ENCODE results near the gene GRIK4. TPM values are rescaled to one million over a fixed set of nuclear protein-coding genes. Genes with fewer than 3 reads are reported as not detected.

GRIK4 gene
- total RNA-seq, result under 1 TPM; 0.05 to 0.30 (median 0.11) TPM

GRCh38 chr11:120511116-120511819, at the start of gene GRIK4:
Gene GRIK4 (plus strand): TSS chr11:120511748. CDS start chr11:120660319, 148,571 bp downstream.
- Mint-ChIP-seq H3K4me3 (peak within 1 kb of the TSS; percentile 27), H3K4me1 (ENCODE audit: low read depth) (no peaks in the 10 kb centered on the region), H3K36me3 (ENCODE audit: insufficient read depth) (no peaks in the 10 kb centered on the region), H3K27me3 (ENCODE audit: low read depth) (peaks cover 81% of the 10 kb centered on the region), H3K9me3 (no peaks in the 10 kb centered on the region)
- ATAC-seq (peak; percentile 87 to 95), DNase-seq (peak; percentile 66)

GRCh38 chr11:120462825-120463224, 48.7 kb upstream of the GRIK4 start:
- Mint-ChIP-seq H3K4me3 (no peak overlapping the region), H3K27me3 (ENCODE audit: low read depth) (no peaks in the 10 kb centered on the region)
- no peak for DNase-seq

GRCh38 chr11:120465921-120466534, 45.5 kb upstream of the GRIK4 start:
- ATAC-seq (no peak), DNase-seq (no peak)
- H3K36me3 Mint-ChIP-seq (ENCODE audit: insufficient read depth), result peaks cover 37% of the 10 kb centered on the region
- no peaks in the 10 kb centered on the region for H3K27me3 Mint-ChIP-seq (ENCODE audit: low read depth)
- no peaks in the 10 kb centered on the region for H3K4me1 Mint-ChIP-seq (ENCODE audit: low read depth)
- no peaks in the 10 kb centered on the region for H3K9me3 Mint-ChIP-seq
- H3K4me3 Mint-ChIP-seq, result no peak overlapping the region

More at GRCh38 chr11:120462825-120463224, 48.7 kb upstream of the GRIK4 start:
- H3K9me3 Mint-ChIP-seq, result no peaks in the 10 kb centered on the region
- no peaks in the 10 kb centered on the region for H3K4me1 Mint-ChIP-seq (ENCODE audit: low read depth)
- peaks cover 45% of the 10 kb centered on the region for H3K36me3 Mint-ChIP-seq (ENCODE audit: insufficient read depth)
- ATAC-seq, result no peak

GRCh38 chr11:120467627-120468026, 43.9 kb upstream of the GRIK4 start:
- ATAC-seq (no peak), DNase-seq (no peak)
- no peak overlapping the region for H3K4me3 Mint-ChIP-seq
- H3K9me3 Mint-ChIP-seq, result no peaks in the 10 kb centered on the region
- H3K27me3 Mint-ChIP-seq (ENCODE audit: low read depth), result no peaks in the 10 kb centered on the region
- H3K4me1 Mint-ChIP-seq (ENCODE audit: low read depth), result no peaks in the 10 kb centered on the region
- H3K36me3 Mint-ChIP-seq (ENCODE audit: insufficient read depth), result peaks cover 27% of the 10 kb centered on the region

- H3K36me3 Mint-ChIP-seq (ENCODE audit: insufficient read depth), result peaks cover 28% of the 10 kb centered on the region
- DNase-seq (no peak), ATAC-seq (no peak)
- H3K9me3 Mint-ChIP-seq, result no peaks in the 10 kb centered on the region
- H3K4me3 Mint-ChIP-seq, result no peak overlapping the region
- no peaks in the 10 kb centered on the region for H3K27me3 Mint-ChIP-seq (ENCODE audit: low read depth)
- no peaks in the 10 kb centered on the region for H3K4me1 Mint-ChIP-seq (ENCODE audit: low read depth)
These were observed 40.4 kb upstream of the GRIK4 start for GRCh38 chr11:120471131-120471530.

GRCh38 chr11:120471994-120472393, 39.6 kb upstream of the GRIK4 start:
- no peak overlapping the region for H3K4me3 Mint-ChIP-seq
- H3K4me1 Mint-ChIP-seq (ENCODE audit: low read depth), result no peaks in the 10 kb centered on the region
- ATAC-seq, result no peak
- H3K9me3 Mint-ChIP-seq, result no peaks in the 10 kb centered on the region
- no peak for DNase-seq
- H3K36me3 Mint-ChIP-seq (ENCODE audit: insufficient read depth), result peaks cover 30% of the 10 kb centered on the region
- no peaks in the 10 kb centered on the region for H3K27me3 Mint-ChIP-seq (ENCODE audit: low read depth)

- ATAC-seq, result no peak
- H3K27me3 Mint-ChIP-seq (ENCODE audit: low read depth), result no peaks in the 10 kb centered on the region
- no peak for DNase-seq
- no peaks in the 10 kb centered on the region for H3K9me3 Mint-ChIP-seq
- peaks cover 22% of the 10 kb centered on the region for H3K36me3 Mint-ChIP-seq (ENCODE audit: insufficient read depth)
- no peak overlapping the region for H3K4me3 Mint-ChIP-seq
- no peaks in the 10 kb centered on the region for H3K4me1 Mint-ChIP-seq (ENCODE audit: low read depth)
These were observed 38.0 kb upstream of the GRIK4 start for GRCh38 chr11:120473503-120473902.

GRCh38 chr11:120482149-120482548, 29.4 kb upstream of the GRIK4 start:
- Mint-ChIP-seq H3K4me3 (no peak overlapping the region), H3K27me3 (ENCODE audit: low read depth) (no peaks in the 10 kb centered on the region), H3K9me3 (no peaks in the 10 kb centered on the region), H3K4me1 (ENCODE audit: low read depth) (no peaks in the 10 kb centered on the region), H3K36me3 (ENCODE audit: insufficient read depth) (peaks cover 19% of the 10 kb centered on the region)
- ATAC-seq (no peak), DNase-seq (no peak)

GRCh38 chr11:120484722-120485121, 26.8 kb upstream of the GRIK4 start:
- Mint-ChIP-seq H3K4me3 (no peak overlapping the region), H3K9me3 (no peaks in the 10 kb centered on the region), H3K4me1 (ENCODE audit: low read depth) (no peaks in the 10 kb centered on the region), H3K36me3 (ENCODE audit: insufficient read depth) (peaks cover 12% of the 10 kb centered on the region), H3K27me3 (ENCODE audit: low read depth) (no peaks in the 10 kb centered on the region)
- no peak for ATAC-seq
- DNase-seq, result no peak

GRCh38 chr11:120486138-120486537, 25.4 kb upstream of the GRIK4 start:
- peaks cover 7% of the 10 kb centered on the region for H3K36me3 Mint-ChIP-seq (ENCODE audit: insufficient read depth)
- ATAC-seq, result no peak
- H3K9me3 Mint-ChIP-seq, result no peaks in the 10 kb centered on the region
- H3K4me1 Mint-ChIP-seq (ENCODE audit: low read depth), result no peaks in the 10 kb centered on the region
- H3K4me3 Mint-ChIP-seq, result no peak overlapping the region
- DNase-seq, result no peak
- H3K27me3 Mint-ChIP-seq (ENCODE audit: low read depth), result no peaks in the 10 kb centered on the region

- Mint-ChIP-seq H3K4me3 (no peak overlapping the region), H3K9me3 (no peaks in the 10 kb centered on the region), H3K4me1 (ENCODE audit: low read depth) (no peaks in the 10 kb centered on the region), H3K36me3 (ENCODE audit: insufficient read depth) (no peaks in the 10 kb centered on the region), H3K27me3 (ENCODE audit: low read depth) (peaks cover 2% of the 10 kb centered on the region)
- ATAC-seq (no peak), DNase-seq (no peak)
These were observed 21.7 kb upstream of the GRIK4 start for GRCh38 chr11:120489799-120490198.

- no peak for ATAC-seq
These were observed 19.1 kb upstream of the GRIK4 start for GRCh38 chr11:120492486-120492885.

GRCh38 chr11:120494595-120494994, 17.0 kb upstream of the GRIK4 start:
- Mint-ChIP-seq H3K4me3 (no peak overlapping the region), H3K4me1 (ENCODE audit: low read depth) (no peaks in the 10 kb centered on the region), H3K36me3 (ENCODE audit: insufficient read depth) (no peaks in the 10 kb centered on the region), H3K27me3 (ENCODE audit: low read depth) (peaks cover 10% of the 10 kb centered on the region), H3K9me3 (no peaks in the 10 kb centered on the region)
- DNase-seq (no peak), ATAC-seq (no peak)

More at GRCh38 chr11:120492486-120492885, 19.1 kb upstream of the GRIK4 start:
- Mint-ChIP-seq H3K4me1 (ENCODE audit: low read depth) (no peaks in the 10 kb centered on the region), H3K36me3 (ENCODE audit: insufficient read depth) (no peaks in the 10 kb centered on the region), H3K27me3 (ENCODE audit: low read depth) (peaks cover 6% of the 10 kb centered on the region), H3K9me3 (no peaks in the 10 kb centered on the region), H3K4me3 (no peak overlapping the region)
- DNase-seq, result no peak

GRCh38 chr11:120499088-120499487, 12.5 kb upstream of the GRIK4 start:
- no peaks in the 10 kb centered on the region for H3K4me1 Mint-ChIP-seq (ENCODE audit: low read depth)
- H3K4me3 Mint-ChIP-seq, result no peak overlapping the region
- no peaks in the 10 kb centered on the region for H3K36me3 Mint-ChIP-seq (ENCODE audit: insufficient read depth)
- H3K27me3 Mint-ChIP-seq (ENCODE audit: low read depth), result peaks cover 36% of the 10 kb centered on the region
- DNase-seq, result no peak
- no peak for ATAC-seq
- no peaks in the 10 kb centered on the region for H3K9me3 Mint-ChIP-seq

- H3K27me3 Mint-ChIP-seq (ENCODE audit: low read depth), result peaks cover 41% of the 10 kb centered on the region
- H3K4me1 Mint-ChIP-seq (ENCODE audit: low read depth), result no peaks in the 10 kb centered on the region
- ATAC-seq, result no peak
- no peaks in the 10 kb centered on the region for H3K9me3 Mint-ChIP-seq
- H3K36me3 Mint-ChIP-seq (ENCODE audit: insufficient read depth), result no peaks in the 10 kb centered on the region
- DNase-seq, result no peak
- no peak overlapping the region for H3K4me3 Mint-ChIP-seq
These were observed 11.7 kb upstream of the GRIK4 start for GRCh38 chr11:120499859-120500258.
